NCI-H510A (cell line): Measurements from ENCODE around the gene WWP2.
"Not testable (repeated sequence)": the region's sequence is repeated elsewhere in the genome, so short reads cannot be mapped to it uniquely, and the experiment has no call there.

ENCODE experiments used
- DNase-seq: peaks from one replicate; lab custom pipeline; 2025; lab: John Stamatoyannopoulos, UW

WWP2 gene

GRCh38 chr16:69943241-69944036 lies 181.3 kb downstream of the WWP2 start:
- not testable (repeated sequence) for DNase-seq

GRCh38 chr16:69950411-69950810 lies 188.3 kb downstream of the WWP2 start:
- DNase-seq: not testable (repeated sequence)

- DNase-seq: not testable (repeated sequence)
Observed at GRCh38 chr16:69951017-69951671, 189.0 kb downstream of the WWP2 start, which contains the start of gene CLEC18A. CLEC18A (plus strand) TSS chr16:69951334; CDS start chr16:69951367, 33 bp downstream.

- DNase-seq: not testable (repeated sequence)
Observed at GRCh38 chr16:69951672-69952031, 189.5 kb downstream of the WWP2 start.

GRCh38 chr16:69952116-69952515 lies 190.0 kb downstream of the WWP2 start:
- not testable (repeated sequence) for DNase-seq

- DNase-seq: not testable (repeated sequence)
Observed at GRCh38 chr16:69952572-69953355, 190.6 kb downstream of the WWP2 start.

GRCh38 chr16:69954241-69954640 lies 192.1 kb downstream of the WWP2 start:
- DNase-seq: not testable (repeated sequence)

- not testable (repeated sequence) for DNase-seq
Observed at GRCh38 chr16:69963312-69963711, 201.2 kb downstream of the WWP2 start.

- not testable (repeated sequence) for DNase-seq
Observed at GRCh38 chr16:69964960-69965660, 203.0 kb downstream of the WWP2 start.

- DNase-seq: not testable (repeated sequence)
Observed at GRCh38 chr16:69965661-69966054, 203.5 kb downstream of the WWP2 start.

GRCh38 chr16:69967688-69968087 lies 205.6 kb downstream of the WWP2 start:
- DNase-seq: not testable (repeated sequence)

- DNase-seq: not testable (repeated sequence)
Observed at GRCh38 chr16:69968125-69968524, 206.0 kb downstream of the WWP2 start.

- DNase-seq: not testable (repeated sequence)
Observed at GRCh38 chr16:69969657-69970056, 207.5 kb downstream of the WWP2 start.

GRCh38 chr16:69972120-69972519 lies 210.0 kb downstream of the WWP2 start:
- not testable (repeated sequence) for DNase-seq

GRCh38 chr16:69972935-69973334 lies 210.8 kb downstream of the WWP2 start:
- DNase-seq: not testable (repeated sequence)

GRCh38 chr16:69985196-69985595 lies 223.1 kb downstream of the WWP2 start:
- DNase-seq: not testable (repeated sequence)
